MM.1S (cell line): Measurements from ENCODE around the gene ALG14.
"Not testable (repeated sequence)": the region's sequence is repeated elsewhere in the genome, so short reads cannot be mapped to it uniquely, and the experiment has no call there.

Experiments
- DNase-seq: peaks from one replicate; pipeline ENCODE4 v3.0.0-alpha.2; 2015
- H2AFZ ChIP-seq: fragments of 300-600 bp; sonication (generic); 2 replicates; pipeline ENCODE4 v1.6.0; 2016; ENCODE audit warnings: antibody characterized with exemption, low read length
- H3F3A ChIP-seq: fragments of 300-600 bp; sonication (generic); 2 replicates; pipeline ENCODE4 v1.6.1; 2016; ENCODE audit warnings: mild to moderate bottlenecking, antibody characterized with exemption, low read length, moderate library complexity, mixed read lengths; ENCODE audit not compliant: insufficient read depth
- H3K27ac ChIP-seq: fragments of 300-600 bp; sonication (generic); 2 replicates; pipeline ENCODE4 v1.5.1; 2016; ENCODE audit warnings: mild to moderate bottlenecking, low read length
- H3K27me3 ChIP-seq: fragments of 300-600 bp; sonication (generic); replicated peaks from 2 replicates; pipeline ENCODE4 v1.6.0; 2016; ENCODE audit warnings: low read length; ENCODE audit not compliant: insufficient read depth
- H3K36me3 ChIP-seq: fragments of 300-600 bp; sonication (generic); replicated peaks from 2 replicates; pipeline ENCODE4 v1.6.1; 2016; ENCODE audit warnings: mild to moderate bottlenecking, low read length, mixed read lengths; ENCODE audit not compliant: insufficient read depth
- H3K4me1 ChIP-seq: fragments of 300-600 bp; sonication (generic); 2 replicates; pipeline ENCODE4 v1.6.1; 2016; ENCODE audit warnings: low read length, mixed read lengths
- H3K4me2 ChIP-seq: fragments of 300-600 bp; sonication (generic); 2 replicates; pipeline ENCODE4 v1.6.0; 2016; ENCODE audit warnings: low read depth, low read length
- H3K4me3 ChIP-seq: fragments of 300-600 bp; sonication (generic); 2 replicates; pipeline ENCODE4 v1.5.1; 2016; ENCODE audit warnings: low read length, mixed read lengths
- H3K79me2 ChIP-seq: fragments of 300-600 bp; sonication (generic); 2 replicates; pipeline ENCODE4 v1.6.1; 2016; ENCODE audit warnings: mixed run types, low read length, mixed read lengths
- H3K9ac ChIP-seq: fragments of 300-600 bp; sonication (generic); 2 replicates; pipeline ENCODE4 v1.6.1; 2016; ENCODE audit warnings: low read length, mixed read lengths
- H3K9me2 ChIP-seq: fragments of 300-600 bp; sonication (generic); replicated peaks from 2 replicates; pipeline ENCODE4 v1.6.1; 2016; ENCODE audit warnings: mild to moderate bottlenecking, low read length, mixed read lengths; ENCODE audit not compliant: insufficient read depth
- H3K9me3 ChIP-seq: fragments of 300-600 bp; sonication (generic); replicated peaks from 2 replicates; pipeline ENCODE4 v1.6.1; 2016; ENCODE audit warnings: mild to moderate bottlenecking, low read length, mixed read lengths; ENCODE audit not compliant: insufficient read depth
- H4K20me1 ChIP-seq: fragments of 300-600 bp; sonication (generic); 2 replicates; pipeline ENCODE4 v1.6.1; 2016; ENCODE audit warnings: mild to moderate bottlenecking, low read length, moderate library complexity, mixed read lengths; ENCODE audit not compliant: insufficient read depth
- EZH2 ChIP-seq: fragments of 300-600 bp; sonication (generic); optimal IDR thresholded peaks from 2 replicates; pipeline ENCODE3; 2017; ENCODE audit warnings: low read depth, mild to moderate bottlenecking, antibody characterized with exemption, low read length, mixed read lengths
- EZH2phosphoT487 ChIP-seq: fragments of 300-600 bp; sonication (generic); IDR thresholded peaks from 2 replicates; pipeline ENCODE4 v1.6.1; 2018; ENCODE audit warnings: antibody characterized with exemption, low read length
- TF ChIP-seq, protein P1 (sequence below): fragments of 300-600 bp; sonication (generic); IDR thresholded peaks from 2 replicates; pipeline ENCODE4 v1.5.1; 2016; ENCODE audit warnings: antibody characterized with exemption, low read length, mixed read lengths

ALG14 gene

DNA sequence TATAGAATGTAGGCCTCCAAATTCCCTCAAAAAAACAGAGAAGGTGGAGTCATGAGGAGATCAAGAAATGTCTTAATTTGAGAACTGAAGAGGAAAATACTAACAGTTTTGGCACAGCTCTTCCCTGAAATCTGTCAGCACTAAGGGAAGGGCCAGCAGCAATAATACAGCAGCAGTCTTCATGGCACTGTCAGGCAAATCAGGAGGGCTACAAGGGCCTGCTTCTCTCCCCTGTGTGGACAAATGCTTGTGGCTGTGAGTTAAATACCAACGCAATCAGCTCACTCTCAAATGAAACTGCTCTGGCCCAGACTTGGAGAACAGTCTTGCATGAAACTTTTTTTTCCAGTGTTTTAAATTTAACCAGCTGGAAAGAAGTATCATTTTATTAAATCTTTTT is 125.3 kb downstream of the ALG14 start:
- Histone ChIP-seq H3K9me3 (no peaks in the 10 kb centered on the region), H4K20me1 (no peaks in the 10 kb centered on the region), H3K27ac (no peak overlapping the region), H3K4me1 (no peaks in the 10 kb centered on the region), H3K36me3 (no peaks in the 10 kb centered on the region), H3K4me3 (no peak overlapping the region), H3F3A (no peaks in the 10 kb centered on the region), H3K9ac (no peak overlapping the region), H3K9me2 (no peaks in the 10 kb centered on the region), H3K27me3 (no peaks in the 10 kb centered on the region), H3K79me2 (no peaks in the 10 kb centered on the region), H3K4me2 (no peak overlapping the region), H2AFZ (no peak overlapping the region)
- TF ChIP-seq EZH2phosphoT487 (no peak), EZH2 (no peak)
- TF ChIP-seq, protein P1, sequence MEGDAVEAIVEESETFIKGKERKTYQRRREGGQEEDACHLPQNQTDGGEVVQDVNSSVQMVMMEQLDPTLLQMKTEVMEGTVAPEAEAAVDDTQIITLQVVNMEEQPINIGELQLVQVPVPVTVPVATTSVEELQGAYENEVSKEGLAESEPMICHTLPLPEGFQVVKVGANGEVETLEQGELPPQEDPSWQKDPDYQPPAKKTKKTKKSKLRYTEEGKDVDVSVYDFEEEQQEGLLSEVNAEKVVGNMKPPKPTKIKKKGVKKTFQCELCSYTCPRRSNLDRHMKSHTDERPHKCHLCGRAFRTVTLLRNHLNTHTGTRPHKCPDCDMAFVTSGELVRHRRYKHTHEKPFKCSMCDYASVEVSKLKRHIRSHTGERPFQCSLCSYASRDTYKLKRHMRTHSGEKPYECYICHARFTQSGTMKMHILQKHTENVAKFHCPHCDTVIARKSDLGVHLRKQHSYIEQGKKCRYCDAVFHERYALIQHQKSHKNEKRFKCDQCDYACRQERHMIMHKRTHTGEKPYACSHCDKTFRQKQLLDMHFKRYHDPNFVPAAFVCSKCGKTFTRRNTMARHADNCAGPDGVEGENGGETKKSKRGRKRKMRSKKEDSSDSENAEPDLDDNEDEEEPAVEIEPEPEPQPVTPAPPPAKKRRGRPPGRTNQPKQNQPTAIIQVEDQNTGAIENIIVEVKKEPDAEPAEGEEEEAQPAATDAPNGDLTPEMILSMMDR, result no peak
- DNase-seq, result no peak

DNA sequence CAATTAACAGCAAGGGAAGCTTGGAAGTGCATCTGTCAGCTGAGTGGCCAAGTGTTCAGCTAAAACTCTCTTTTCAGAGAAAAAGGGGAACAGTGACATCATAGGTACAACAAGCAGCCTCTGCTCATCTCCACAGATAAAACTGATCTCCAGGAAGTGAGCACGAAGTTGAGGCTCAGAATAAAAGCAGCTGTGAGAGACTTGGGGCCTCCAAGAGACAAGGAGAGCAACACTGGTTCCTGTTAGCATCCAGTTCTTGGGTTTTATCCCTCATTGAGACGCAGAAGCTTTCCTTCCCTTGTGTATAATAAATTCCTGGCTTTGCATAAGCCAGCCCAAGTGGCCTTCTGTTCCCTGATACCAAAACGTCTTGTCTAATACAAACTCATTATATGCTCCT is 125.9 kb downstream of the ALG14 start:
- Histone ChIP-seq H3F3A (no peaks in the 10 kb centered on the region), H4K20me1 (no peaks in the 10 kb centered on the region), H3K9me2 (no peaks in the 10 kb centered on the region), H3K27me3 (no peaks in the 10 kb centered on the region), H3K4me2 (no peak overlapping the region), H3K9ac (no peak overlapping the region), H2AFZ (no peak overlapping the region), H3K4me1 (no peaks in the 10 kb centered on the region), H3K4me3 (no peak overlapping the region), H3K27ac (no peak overlapping the region), H3K9me3 (no peaks in the 10 kb centered on the region), H3K36me3 (no peaks in the 10 kb centered on the region), H3K79me2 (no peaks in the 10 kb centered on the region)
- TF ChIP-seq, protein P1, result no peak
- no peak for TF ChIP-seq EZH2phosphoT487
- TF ChIP-seq EZH2, result no peak
- no peak for DNase-seq

DNA sequence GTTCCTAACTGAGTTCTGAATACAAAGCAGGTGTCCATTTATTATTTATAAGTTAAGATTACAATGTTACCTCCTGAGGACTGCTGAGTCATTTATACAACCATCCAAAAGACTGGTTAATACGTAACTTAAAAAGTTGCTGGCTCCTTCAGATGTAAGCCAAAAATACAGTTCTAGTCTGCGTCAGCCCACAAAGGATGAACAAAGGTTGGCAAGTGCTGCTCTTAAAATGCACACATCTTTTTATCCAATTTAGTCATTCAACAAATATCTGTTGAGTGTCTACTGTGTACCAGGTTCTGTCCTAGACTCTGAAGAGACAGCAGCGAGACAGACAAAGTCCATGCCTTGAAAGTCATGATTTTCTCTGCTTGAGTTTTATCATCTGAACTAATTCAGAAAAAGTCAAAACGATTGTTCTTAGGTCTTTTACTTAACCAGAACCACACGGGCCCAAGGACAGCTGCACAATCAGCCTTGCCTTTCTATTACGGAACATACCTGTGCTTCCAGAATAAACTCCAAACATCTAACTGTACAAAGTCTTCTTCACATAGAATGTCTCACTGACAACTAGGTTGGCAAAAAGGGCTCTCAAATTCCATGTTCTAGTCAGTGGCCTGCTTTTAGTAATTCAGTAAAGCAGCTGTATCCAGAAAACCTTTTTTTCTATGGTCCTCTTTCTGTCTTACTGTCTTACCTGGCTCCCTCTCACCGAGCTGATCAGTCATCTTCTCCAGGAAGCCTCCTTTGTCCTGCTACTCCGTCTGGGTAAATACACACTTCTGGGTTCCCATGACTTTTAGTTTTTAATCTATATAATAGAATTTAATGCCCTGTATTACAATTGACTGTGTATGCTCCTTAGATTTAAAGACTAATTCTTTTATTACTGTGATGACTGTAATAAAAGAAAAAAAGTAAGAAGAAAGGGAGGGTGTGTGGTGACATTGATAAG is 130.3 kb downstream of the ALG14 start:
- H3K9ac ChIP-seq, result no peak overlapping the region
- no peak overlapping the region for H3K4me3 ChIP-seq
- H3K36me3 ChIP-seq, result no peaks in the 10 kb centered on the region
- H3K9me3 ChIP-seq, result no peaks in the 10 kb centered on the region
- no peaks in the 10 kb centered on the region for H3F3A ChIP-seq
- H4K20me1 ChIP-seq, result no peaks in the 10 kb centered on the region
- no peaks in the 10 kb centered on the region for H3K9me2 ChIP-seq
- no peak overlapping the region for H3K27ac ChIP-seq
- no peak overlapping the region for H3K4me2 ChIP-seq
- no peak for DNase-seq
- no peak for TF ChIP-seq EZH2phosphoT487
- TF ChIP-seq, protein P1, result no peak
- no peak for TF ChIP-seq EZH2
- H3K4me1 ChIP-seq, result no peaks in the 10 kb centered on the region
- no peak overlapping the region for H2AFZ ChIP-seq
- no peaks in the 10 kb centered on the region for H3K27me3 ChIP-seq
- H3K79me2 ChIP-seq, result no peaks in the 10 kb centered on the region

DNA sequence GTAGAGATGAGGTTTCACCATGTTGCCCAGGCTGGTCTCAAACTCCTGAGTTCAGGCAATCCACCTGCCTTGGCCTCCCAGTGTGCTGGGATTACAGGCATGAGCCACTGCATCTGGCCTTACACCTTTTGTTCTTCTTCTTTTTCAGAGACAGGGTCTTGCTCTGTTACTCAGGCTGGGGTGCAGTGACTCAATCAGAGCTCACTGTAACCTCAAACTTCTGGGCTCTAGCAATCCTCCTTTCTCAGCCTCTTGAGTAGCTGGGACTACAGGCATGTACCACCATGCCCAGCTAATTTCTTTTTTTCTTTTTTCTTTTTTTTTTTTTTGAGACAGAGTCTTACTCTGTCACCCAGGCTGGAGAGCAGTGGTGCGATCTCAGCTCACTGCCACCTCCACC is 131.3 kb downstream of the ALG14 start:
- not testable (repeated sequence) for H4K20me1 ChIP-seq, H3K4me3 ChIP-seq, H3K27me3 ChIP-seq, H3K79me2 ChIP-seq, H3K4me2 ChIP-seq, H3K27ac ChIP-seq, H3K9me2 ChIP-seq, H3K4me1 ChIP-seq, H2AFZ ChIP-seq, H3K9ac ChIP-seq, H3F3A ChIP-seq, H3K36me3 ChIP-seq, H3K9me3 ChIP-seq, DNase-seq
